ENCODE results near the gene ANKH.
A peak's percentile ranks its signal among the peaks of the same experiment; 100 is the strongest.

The ANKH gene

GRCh38 chr5:14675865-14676300 lies 195.7 kb downstream of the ANKH start:
- no peak for DNase-seq

- DNase-seq = no peak
Measured at GRCh38 chr5:14674983-14675854, 196.4 kb downstream of the ANKH start.

GRCh38 chr5:14673443-14673842 lies 198.1 kb downstream of the ANKH start:
- no peak for DNase-seq

- DNase-seq = no peak
Measured at GRCh38 chr5:14672484-14673394, 198.8 kb downstream of the ANKH start.

GRCh38 chr5:14672082-14672481 lies 199.5 kb downstream of the ANKH start:
- DNase-seq = no peak

GRCh38 chr5:14671414-14671813 lies 200.2 kb downstream of the ANKH start:
- no peak for DNase-seq

- no peak for DNase-seq
Measured at GRCh38 chr5:14669975-14670374, 201.6 kb downstream of the ANKH start.

GRCh38 chr5:14669415-14669814 lies 202.2 kb downstream of the ANKH start:
- no peak for DNase-seq

GRCh38 chr5:14668181-14668591 lies 203.4 kb downstream of the ANKH start:
- no peak for DNase-seq

- no peak for DNase-seq
Measured at GRCh38 chr5:14667770-14668169, 203.8 kb downstream of the ANKH start.

- DNase-seq = no peak
Measured at GRCh38 chr5:14667290-14667689, 204.3 kb downstream of the ANKH start.

- DNase-seq = no peak
Measured at GRCh38 chr5:14666357-14666756, 205.2 kb downstream of the ANKH start.

- DNase-seq = no peak
Measured at GRCh38 chr5:14665949-14666348, 205.6 kb downstream of the ANKH start.

GRCh38 chr5:14665101-14665822 lies 206.3 kb downstream of the ANKH start:
- no peak for DNase-seq

GRCh38 chr5:14664270-14665100 lies 207.1 kb downstream of the ANKH start, which contains the start of gene OTULIN:
Gene OTULIN, plus strand, starts transcription at chr5:14664718. Its CDS starts 108 bp downstream, at chr5:14664826.
- peak; percentile 66 for DNase-seq

GRCh38 chr5:14663734-14664269 lies 207.8 kb downstream of the ANKH start:
- DNase-seq = no peak

- no peak for DNase-seq
Measured at GRCh38 chr5:14662721-14663260, 208.8 kb downstream of the ANKH start.

- no peak for DNase-seq
Measured at GRCh38 chr5:14660833-14661232, 210.7 kb downstream of the ANKH start.

- DNase-seq = peak; percentile 63
Measured at GRCh38 chr5:14659821-14660607, 211.6 kb downstream of the ANKH start.

- no peak for DNase-seq
Measured at GRCh38 chr5:14656898-14657297, 214.7 kb downstream of the ANKH start.

Measured in amniotic stem cell (primary cell).